Measurements from ENCODE around the gene RFT1.

The RFT1 gene

GRCh38 chr3:53169832-53170324 is 39.6 kb upstream of the RFT1 start:
- no peak for DNase-seq
- Mint-ChIP-seq H3K27me3 (ENCODE audit: low read depth, poor library complexity) (no peaks in the 10 kb centered on the region), H3K4me1 (peaks cover 78% of the 10 kb centered on the region), H3K9me3 (no peaks in the 10 kb centered on the region), H3K27ac (peak overlapping the region; percentile 100), H3K4me3 (no peak overlapping the region), H3K36me3 (ENCODE audit: low read depth) (peaks cover 6% of the 10 kb centered on the region)
- no peak for TF ChIP-seq CTCF (IDR thresholded peaks at IDR 0.05)

- H3K27ac Mint-ChIP-seq: peak overlapping the region; percentile 100
These were observed 39.0 kb upstream of the RFT1 start for GRCh38 chr3:53169045-53169831.

GRCh38 chr3:53168175-53168923 is 38.1 kb upstream of the RFT1 start:
- Mint-ChIP-seq H3K4me1 (peaks cover 76% of the 10 kb centered on the region), H3K27ac (peak overlapping the region; percentile 100), H3K36me3 (ENCODE audit: low read depth) (no peaks in the 10 kb centered on the region), H3K9me3 (no peaks in the 10 kb centered on the region), H3K4me3 (peak overlapping the region; percentile 67), H3K27me3 (ENCODE audit: low read depth, poor library complexity) (no peaks in the 10 kb centered on the region)
- DNase-seq: no peak
- TF ChIP-seq CTCF (IDR thresholded peaks at IDR 0.05): no peak

More at GRCh38 chr3:53169045-53169831, 39.0 kb upstream of the RFT1 start:
- H3K9me3 Mint-ChIP-seq: no peaks in the 10 kb centered on the region
- TF ChIP-seq CTCF (IDR thresholded peaks at IDR 0.05): no peak
- H3K36me3 Mint-ChIP-seq (ENCODE audit: low read depth): peaks cover 6% of the 10 kb centered on the region
- peak; percentile 53 for DNase-seq
- H3K4me3 Mint-ChIP-seq: peak overlapping the region; percentile 67
- peaks cover 78% of the 10 kb centered on the region for H3K4me1 Mint-ChIP-seq
- H3K27me3 Mint-ChIP-seq (ENCODE audit: low read depth, poor library complexity): no peaks in the 10 kb centered on the region

- peaks cover 78% of the 10 kb centered on the region for H3K4me1 Mint-ChIP-seq
- no peaks in the 10 kb centered on the region for H3K36me3 Mint-ChIP-seq (ENCODE audit: low read depth)
- no peak for TF ChIP-seq CTCF (IDR thresholded peaks at IDR 0.05)
- DNase-seq: no peak
- no peaks in the 10 kb centered on the region for H3K9me3 Mint-ChIP-seq
- peak overlapping the region; percentile 98 for H3K27ac Mint-ChIP-seq
- no peaks in the 10 kb centered on the region for H3K27me3 Mint-ChIP-seq (ENCODE audit: low read depth, poor library complexity)
- H3K4me3 Mint-ChIP-seq: peak overlapping the region; percentile 21
These were observed 37.4 kb upstream of the RFT1 start for GRCh38 chr3:53167418-53168174.

- no peak overlapping the region for H3K27ac Mint-ChIP-seq
- no peak for DNase-seq
- no peaks in the 10 kb centered on the region for H3K9me3 Mint-ChIP-seq
- H3K4me3 Mint-ChIP-seq: no peak overlapping the region
- no peaks in the 10 kb centered on the region for H3K27me3 Mint-ChIP-seq (ENCODE audit: low read depth, poor library complexity)
- no peaks in the 10 kb centered on the region for H3K36me3 Mint-ChIP-seq (ENCODE audit: low read depth)
- no peak for TF ChIP-seq CTCF (IDR thresholded peaks at IDR 0.05)
- H3K4me1 Mint-ChIP-seq: peaks cover 75% of the 10 kb centered on the region
These were observed 36.6 kb upstream of the RFT1 start for GRCh38 chr3:53166781-53167291.

Measured in nephron progenitor cell (in vitro differentiated cells).